Measurements from ENCODE around the gene BCAS3.

The BCAS3 gene

GRCh38 chr17:61305024-61305423 lies 627.4 kb downstream of the BCAS3 start:
- no peak overlapping the region for H3K4me3 Mint-ChIP-seq
- no peak overlapping the region for H3K27ac Mint-ChIP-seq
- peaks cover 39% of the 10 kb centered on the region for H3K4me1 Mint-ChIP-seq
- H3K27me3 Mint-ChIP-seq (ENCODE audit: low read depth, poor library complexity): peaks cover 12% of the 10 kb centered on the region
- H3K36me3 Mint-ChIP-seq (ENCODE audit: low read depth): no peaks in the 10 kb centered on the region
- no peaks in the 10 kb centered on the region for H3K9me3 Mint-ChIP-seq
- TF ChIP-seq, protein P1, sequence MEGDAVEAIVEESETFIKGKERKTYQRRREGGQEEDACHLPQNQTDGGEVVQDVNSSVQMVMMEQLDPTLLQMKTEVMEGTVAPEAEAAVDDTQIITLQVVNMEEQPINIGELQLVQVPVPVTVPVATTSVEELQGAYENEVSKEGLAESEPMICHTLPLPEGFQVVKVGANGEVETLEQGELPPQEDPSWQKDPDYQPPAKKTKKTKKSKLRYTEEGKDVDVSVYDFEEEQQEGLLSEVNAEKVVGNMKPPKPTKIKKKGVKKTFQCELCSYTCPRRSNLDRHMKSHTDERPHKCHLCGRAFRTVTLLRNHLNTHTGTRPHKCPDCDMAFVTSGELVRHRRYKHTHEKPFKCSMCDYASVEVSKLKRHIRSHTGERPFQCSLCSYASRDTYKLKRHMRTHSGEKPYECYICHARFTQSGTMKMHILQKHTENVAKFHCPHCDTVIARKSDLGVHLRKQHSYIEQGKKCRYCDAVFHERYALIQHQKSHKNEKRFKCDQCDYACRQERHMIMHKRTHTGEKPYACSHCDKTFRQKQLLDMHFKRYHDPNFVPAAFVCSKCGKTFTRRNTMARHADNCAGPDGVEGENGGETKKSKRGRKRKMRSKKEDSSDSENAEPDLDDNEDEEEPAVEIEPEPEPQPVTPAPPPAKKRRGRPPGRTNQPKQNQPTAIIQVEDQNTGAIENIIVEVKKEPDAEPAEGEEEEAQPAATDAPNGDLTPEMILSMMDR (IDR thresholded peaks at IDR 0.05): no peak
- no peak for DNase-seq

DNA sequence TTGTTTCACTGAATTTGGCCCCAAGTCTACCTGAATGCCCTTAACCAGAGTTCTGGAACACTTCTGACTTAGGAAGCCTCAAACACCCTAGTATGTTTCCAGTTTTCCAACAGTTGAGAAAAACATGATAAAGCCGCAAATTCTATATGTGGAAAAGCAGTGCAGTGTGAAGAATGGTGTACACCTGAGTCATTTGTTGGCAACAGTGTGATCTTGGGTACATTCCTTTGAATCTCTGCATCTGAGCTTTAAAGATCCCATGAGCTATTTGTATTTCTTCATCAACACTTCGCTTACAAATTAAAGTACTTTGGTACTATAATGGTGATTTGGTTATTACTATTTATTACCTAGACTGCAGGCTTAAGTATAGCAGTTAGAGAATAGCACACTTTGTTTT lies 628.4 kb downstream of the BCAS3 start:
- Mint-ChIP-seq H3K36me3 (ENCODE audit: low read depth) (no peaks in the 10 kb centered on the region), H3K9me3 (no peaks in the 10 kb centered on the region), H3K27ac (no peak overlapping the region), H3K4me3 (no peak overlapping the region), H3K4me1 (peaks cover 31% of the 10 kb centered on the region), H3K27me3 (ENCODE audit: low read depth, poor library complexity) (peaks cover 14% of the 10 kb centered on the region)
- DNase-seq: no peak
- TF ChIP-seq, protein P1 (IDR thresholded peaks at IDR 0.05): no peak

- no peak for DNase-seq
- Mint-ChIP-seq H3K4me1 (peaks cover 26% of the 10 kb centered on the region), H3K4me3 (no peak overlapping the region), H3K27ac (peak overlapping the region; percentile 79), H3K9me3 (no peaks in the 10 kb centered on the region), H3K27me3 (ENCODE audit: low read depth, poor library complexity) (peaks cover 11% of the 10 kb centered on the region), H3K36me3 (ENCODE audit: low read depth) (no peaks in the 10 kb centered on the region)
- TF ChIP-seq, protein P1 (IDR thresholded peaks at IDR 0.05): no peak
Measured at GRCh38 chr17:61307905-61308886, 630.5 kb downstream of the BCAS3 start.

DNA sequence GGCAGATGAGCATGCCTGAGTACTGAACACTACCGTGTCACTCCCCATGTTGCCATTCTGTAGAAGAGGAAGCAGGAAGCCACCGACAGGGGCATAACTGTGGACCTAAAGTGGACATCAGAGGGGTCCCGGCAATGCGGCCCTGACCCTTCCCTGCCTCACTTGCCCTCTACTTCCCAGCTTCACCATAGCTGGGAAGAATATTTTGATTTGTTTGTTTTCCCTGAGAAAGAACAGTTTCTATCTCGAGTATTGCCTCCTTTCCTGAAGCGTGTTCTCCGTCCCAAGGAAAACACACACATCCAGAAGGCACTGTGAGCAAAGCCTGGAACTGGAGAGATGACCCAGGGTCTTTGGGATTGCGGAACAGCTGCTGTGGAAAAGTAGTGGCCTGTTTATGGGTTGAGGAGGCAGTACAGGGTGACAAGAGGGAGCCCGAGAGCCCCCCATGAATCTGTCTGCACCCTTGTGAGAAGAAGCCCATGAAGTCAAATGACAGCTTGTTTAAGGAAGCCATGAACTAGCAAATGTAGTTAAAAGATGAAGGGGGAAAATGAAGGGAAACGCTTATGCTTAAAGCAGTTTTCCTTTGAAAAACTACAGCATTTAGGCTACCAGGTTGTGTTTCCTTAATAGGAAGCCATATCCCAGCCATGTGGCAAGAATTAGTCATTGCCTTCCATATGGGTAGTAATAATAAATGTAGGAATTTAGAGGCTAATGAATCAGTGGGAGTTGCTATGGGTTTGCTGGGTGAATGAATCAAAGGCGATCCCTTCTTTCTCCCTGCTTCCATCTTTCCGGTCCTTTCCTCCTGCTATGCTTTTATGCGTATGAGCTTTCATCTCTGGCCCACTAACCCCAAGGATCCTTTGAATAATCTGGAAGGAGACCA lies 632.0 kb downstream of the BCAS3 start:
- no peaks in the 10 kb centered on the region for H3K36me3 Mint-ChIP-seq (ENCODE audit: low read depth)
- TF ChIP-seq, protein P1 (IDR thresholded peaks at IDR 0.05): no peak
- H3K4me3 Mint-ChIP-seq: no peak overlapping the region
- H3K27me3 Mint-ChIP-seq (ENCODE audit: low read depth, poor library complexity): peaks cover 5% of the 10 kb centered on the region
- H3K27ac Mint-ChIP-seq: no peak overlapping the region
- no peak for DNase-seq
- no peaks in the 10 kb centered on the region for H3K9me3 Mint-ChIP-seq
- peaks cover 38% of the 10 kb centered on the region for H3K4me1 Mint-ChIP-seq

DNA sequence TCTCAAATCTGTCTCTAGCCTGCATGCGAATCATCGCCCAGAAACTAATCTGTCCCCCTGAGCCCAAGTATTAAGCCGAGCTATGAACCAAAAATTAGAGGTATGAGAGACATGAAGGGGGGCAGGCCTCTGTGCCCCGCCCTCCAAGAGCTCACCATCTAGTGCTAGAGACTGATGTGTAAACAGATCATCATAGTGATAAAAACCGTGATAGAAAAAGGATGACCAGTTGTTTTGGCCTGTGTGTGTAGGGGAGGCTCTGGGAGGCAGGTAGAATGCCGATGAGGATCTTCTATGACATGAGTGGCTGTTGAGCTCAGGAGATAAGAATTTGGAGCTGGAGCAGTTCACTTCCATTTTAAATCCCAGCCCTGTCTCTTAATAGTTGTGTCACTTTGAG lies 632.9 kb downstream of the BCAS3 start:
- no peak overlapping the region for H3K4me3 Mint-ChIP-seq
- peaks cover 43% of the 10 kb centered on the region for H3K4me1 Mint-ChIP-seq
- H3K36me3 Mint-ChIP-seq (ENCODE audit: low read depth): no peaks in the 10 kb centered on the region
- H3K9me3 Mint-ChIP-seq: no peaks in the 10 kb centered on the region
- DNase-seq: no peak
- no peak overlapping the region for H3K27ac Mint-ChIP-seq
- H3K27me3 Mint-ChIP-seq (ENCODE audit: low read depth, poor library complexity): peaks cover 7% of the 10 kb centered on the region
- TF ChIP-seq, protein P1 (IDR thresholded peaks at IDR 0.05): no peak

All from nephron progenitor cell (in vitro differentiated cells).